D721Med (cell line): ENCODE results near the gene STAU1.
"Not testable (repeated sequence)": the region's sequence is repeated elsewhere in the genome, so short reads cannot be mapped to it uniquely, and the experiment has no call there.

Source experiments
- DNase-seq: peaks from one replicate; pipeline ENCODE4 v3.0.0; 2011; ENCODE audit warnings: low spot score; ENCODE audit not compliant: insufficient read length
- FAIRE-seq: peaks from 2 replicates; lab custom pipeline; 2011; peaks lifted over from hg19 to GRCh38; lab: Jason Lieb, UNC
- TF ChIP-seq, protein P1 (sequence below): IDR thresholded peaks from 2 replicates; pipeline ENCODE4 v1.5.1; 2012; ENCODE audit warnings: mild to moderate bottlenecking, control low read depth; ENCODE audit not compliant: insufficient read depth; ENCODE audit errors: missing control alignments

The STAU1 gene

DNA sequence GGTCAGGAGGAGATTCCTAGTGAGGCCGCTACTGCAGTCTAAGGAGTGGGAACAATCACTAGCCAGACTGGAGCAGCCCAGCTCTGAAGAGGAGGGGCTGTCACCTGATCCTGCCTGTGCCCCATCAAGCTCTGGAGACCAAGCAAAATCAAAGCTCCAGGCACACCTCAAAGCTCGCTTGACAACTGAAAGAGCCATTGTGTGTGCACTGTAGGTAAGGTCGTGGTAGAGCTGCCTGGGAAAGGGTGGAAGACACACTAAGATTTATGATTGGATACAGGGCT, 83.8 kb downstream of the STAU1 start:
- TF ChIP-seq, protein P1, sequence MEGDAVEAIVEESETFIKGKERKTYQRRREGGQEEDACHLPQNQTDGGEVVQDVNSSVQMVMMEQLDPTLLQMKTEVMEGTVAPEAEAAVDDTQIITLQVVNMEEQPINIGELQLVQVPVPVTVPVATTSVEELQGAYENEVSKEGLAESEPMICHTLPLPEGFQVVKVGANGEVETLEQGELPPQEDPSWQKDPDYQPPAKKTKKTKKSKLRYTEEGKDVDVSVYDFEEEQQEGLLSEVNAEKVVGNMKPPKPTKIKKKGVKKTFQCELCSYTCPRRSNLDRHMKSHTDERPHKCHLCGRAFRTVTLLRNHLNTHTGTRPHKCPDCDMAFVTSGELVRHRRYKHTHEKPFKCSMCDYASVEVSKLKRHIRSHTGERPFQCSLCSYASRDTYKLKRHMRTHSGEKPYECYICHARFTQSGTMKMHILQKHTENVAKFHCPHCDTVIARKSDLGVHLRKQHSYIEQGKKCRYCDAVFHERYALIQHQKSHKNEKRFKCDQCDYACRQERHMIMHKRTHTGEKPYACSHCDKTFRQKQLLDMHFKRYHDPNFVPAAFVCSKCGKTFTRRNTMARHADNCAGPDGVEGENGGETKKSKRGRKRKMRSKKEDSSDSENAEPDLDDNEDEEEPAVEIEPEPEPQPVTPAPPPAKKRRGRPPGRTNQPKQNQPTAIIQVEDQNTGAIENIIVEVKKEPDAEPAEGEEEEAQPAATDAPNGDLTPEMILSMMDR: no peak
- FAIRE-seq (no peak), DNase-seq (no peak)

DNA sequence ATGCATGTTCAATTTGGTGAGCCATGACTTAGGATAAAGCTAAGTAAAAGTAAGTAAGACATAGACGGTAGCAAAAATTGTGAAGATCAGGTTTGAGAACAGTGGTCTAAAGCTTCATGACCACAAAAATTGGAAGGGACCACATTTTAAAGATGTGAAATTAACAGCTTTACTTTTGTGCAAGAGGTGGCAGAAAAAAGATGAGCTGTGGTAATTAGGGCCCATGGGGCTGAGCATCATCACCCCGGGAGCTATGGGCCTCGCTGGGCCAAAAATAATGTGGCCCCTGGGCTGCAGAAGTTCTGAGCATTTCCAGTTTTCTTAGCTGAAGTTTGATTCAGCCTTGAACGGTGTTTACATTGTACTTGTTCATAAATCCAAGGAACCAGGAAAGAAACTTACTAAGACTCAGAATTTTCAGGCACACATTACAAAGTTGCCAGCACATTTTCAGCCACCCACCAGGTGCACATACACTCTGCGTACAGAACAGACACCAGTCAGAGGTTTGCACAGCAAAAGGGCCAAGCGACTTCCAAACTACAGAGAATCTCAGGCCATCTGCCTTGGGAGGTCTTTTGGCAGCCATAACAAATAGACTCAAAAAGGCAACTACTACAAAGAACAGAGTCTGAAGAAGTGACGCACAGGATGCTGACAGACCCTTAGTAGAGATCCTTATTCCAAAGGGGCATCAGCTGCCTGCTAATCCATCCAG, 84.3 kb downstream of the STAU1 start:
- TF ChIP-seq, protein P1: no peak
- DNase-seq (no peak), FAIRE-seq (no peak)

DNA sequence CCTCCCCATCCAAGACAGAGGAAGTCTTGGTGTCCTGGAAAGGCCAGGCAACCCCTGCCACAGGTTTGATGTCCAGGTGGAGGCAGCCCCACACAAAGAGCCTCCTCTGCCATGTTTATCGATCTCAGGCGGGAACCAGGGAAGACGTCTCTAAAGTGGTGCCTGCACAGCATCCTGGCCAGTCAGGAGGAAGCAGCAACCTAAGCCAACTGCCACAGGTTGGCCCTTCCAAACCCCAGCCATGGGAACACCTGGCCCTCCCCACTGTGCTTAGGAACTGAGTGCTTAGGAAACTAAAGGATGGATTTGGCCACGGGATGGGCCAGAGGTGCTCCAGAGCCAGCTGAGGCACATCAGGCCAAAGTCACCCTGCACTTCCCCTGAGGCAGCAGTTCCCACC, 85.1 kb downstream of the STAU1 start:
- DNase-seq (no peak), FAIRE-seq (no peak)
- TF ChIP-seq, protein P1: no peak

DNA sequence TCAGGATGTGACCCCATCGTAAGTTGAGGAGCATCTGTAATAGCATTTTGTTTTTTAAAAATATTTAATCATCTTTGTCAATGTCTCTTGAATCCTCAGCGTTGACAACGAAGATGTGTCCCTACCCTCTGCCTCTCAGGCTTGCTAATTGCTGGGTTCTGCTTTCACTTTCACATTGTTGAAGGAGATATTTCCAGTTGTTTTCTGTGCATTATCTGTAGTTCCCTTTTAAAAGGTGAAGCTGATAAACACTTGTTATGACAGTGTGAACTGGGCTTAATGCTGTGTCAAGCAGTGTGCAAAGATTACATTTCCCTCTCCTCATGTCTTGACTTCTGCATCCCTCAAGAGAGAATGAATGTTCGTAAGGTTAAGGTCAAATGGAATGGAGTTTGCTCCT, 87.2 kb downstream of the STAU1 start:
- TF ChIP-seq, protein P1: no peak
- FAIRE-seq (no peak), DNase-seq (no peak)

DNA sequence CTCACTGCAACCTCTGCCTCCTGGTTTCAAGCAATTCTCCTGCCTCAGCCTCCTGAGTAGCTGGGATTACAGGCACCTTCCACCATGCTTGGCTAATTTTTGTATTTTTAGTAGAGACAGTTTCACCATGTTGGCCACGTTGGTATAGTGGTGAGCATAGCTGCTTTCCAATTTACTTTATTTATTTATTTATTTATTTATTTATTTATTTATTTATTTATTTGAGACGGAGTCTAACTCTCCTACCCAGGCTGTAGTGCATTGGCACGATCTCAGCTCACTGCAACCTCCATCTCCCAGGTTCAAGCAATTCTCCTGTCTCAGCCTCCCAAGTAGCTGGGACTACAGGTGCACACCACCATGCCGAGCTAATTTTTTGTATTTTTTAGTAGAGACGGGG, 87.8 kb downstream of the STAU1 start:
- not testable (repeated sequence) for FAIRE-seq

DNA sequence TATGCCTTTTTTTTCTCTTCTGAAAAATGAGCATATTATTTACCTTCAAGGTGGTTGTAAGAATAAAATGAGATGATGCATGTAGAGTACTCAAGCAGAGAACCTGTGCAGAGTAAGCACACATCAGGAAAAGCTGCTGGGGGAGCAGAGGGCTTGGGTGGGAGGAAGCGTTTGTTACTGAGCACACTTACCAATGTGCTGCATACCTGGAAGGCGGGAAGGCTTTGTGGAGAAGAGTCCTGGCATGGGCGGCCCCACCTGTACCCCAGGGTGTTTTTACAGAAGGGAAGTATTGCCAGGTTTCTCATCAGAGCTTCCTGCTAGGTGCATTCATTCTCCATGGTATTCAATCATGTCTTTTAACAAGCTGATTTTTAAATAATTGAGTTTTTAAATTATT, 89.1 kb downstream of the STAU1 start:
- DNase-seq (no peak), FAIRE-seq (no peak)
- TF ChIP-seq, protein P1: no peak

More for the DNA sequence above, 87.8 kb downstream of the STAU1 start:
- DNase-seq: not testable (repeated sequence)

DNA sequence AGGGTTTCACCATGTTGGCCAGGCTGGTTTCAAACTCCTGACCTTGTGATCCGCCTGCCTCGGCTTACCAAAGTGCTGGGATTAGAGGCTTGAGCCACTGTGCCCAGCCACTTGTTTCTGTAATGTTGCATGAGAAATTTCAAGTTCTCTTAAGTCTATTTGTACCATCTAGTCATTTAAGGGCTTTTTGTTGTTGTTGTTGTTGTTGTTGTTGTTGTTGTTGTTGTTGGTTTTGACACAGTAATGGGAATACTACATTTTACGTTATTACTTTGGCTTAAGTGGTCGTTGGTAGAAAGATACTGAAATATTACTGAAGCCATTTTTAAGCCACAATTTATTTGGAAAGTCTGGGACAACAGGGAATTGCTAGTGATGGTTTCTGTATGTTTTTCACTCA, 90.0 kb downstream of the STAU1 start:
- TF ChIP-seq, protein P1: no peak
- no peak for DNase-seq
- FAIRE-seq: no peak

DNA sequence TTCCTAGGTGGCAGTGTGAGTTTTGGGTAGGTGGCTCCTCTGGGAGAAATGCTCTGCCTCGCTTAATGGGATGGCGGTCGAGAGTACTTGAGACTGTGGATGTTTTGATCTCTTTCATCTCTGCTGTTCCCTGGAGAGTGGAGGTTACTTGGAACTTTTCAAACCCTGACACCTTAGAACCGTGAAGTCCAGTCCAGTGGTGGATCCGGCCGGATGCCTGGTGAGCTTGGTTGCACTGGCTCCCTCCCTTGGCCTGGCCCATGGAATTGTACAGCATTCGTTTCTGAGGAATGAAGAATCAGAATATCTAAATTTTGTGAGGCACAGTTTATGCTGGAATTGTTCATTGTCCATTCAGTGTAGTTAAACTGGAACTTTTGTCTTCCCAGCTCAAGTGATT, 91.0 kb downstream of the STAU1 start:
- FAIRE-seq (no peak), DNase-seq (no peak)
- TF ChIP-seq, protein P1: no peak
